ENCODE results near the gene TPD52L1.

TPD52L1 gene

DNA sequence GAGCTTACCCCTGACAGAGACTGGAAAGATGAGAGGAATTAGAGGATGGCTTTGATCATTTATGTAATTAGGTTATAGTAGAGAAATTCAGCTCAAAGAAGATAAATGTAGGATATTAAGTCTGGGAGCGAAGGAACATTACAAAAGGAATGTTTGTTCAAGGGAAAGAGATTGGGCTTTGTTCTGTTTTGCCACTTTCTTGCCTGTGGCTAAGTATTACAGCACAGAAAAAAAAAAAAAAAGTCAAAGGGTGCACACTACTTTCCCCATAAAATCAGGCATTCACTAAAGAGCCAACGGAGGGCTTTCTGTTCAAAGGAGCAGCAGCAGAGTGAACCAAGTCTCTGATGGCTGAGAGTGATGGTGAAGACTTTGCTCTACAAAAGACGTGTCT is 153.2 kb downstream of the TPD52L1 start:
- DNase-seq (ENCODE audit: insufficient read length, low spot score), result no peak
- TF ChIP-seq, protein P1, sequence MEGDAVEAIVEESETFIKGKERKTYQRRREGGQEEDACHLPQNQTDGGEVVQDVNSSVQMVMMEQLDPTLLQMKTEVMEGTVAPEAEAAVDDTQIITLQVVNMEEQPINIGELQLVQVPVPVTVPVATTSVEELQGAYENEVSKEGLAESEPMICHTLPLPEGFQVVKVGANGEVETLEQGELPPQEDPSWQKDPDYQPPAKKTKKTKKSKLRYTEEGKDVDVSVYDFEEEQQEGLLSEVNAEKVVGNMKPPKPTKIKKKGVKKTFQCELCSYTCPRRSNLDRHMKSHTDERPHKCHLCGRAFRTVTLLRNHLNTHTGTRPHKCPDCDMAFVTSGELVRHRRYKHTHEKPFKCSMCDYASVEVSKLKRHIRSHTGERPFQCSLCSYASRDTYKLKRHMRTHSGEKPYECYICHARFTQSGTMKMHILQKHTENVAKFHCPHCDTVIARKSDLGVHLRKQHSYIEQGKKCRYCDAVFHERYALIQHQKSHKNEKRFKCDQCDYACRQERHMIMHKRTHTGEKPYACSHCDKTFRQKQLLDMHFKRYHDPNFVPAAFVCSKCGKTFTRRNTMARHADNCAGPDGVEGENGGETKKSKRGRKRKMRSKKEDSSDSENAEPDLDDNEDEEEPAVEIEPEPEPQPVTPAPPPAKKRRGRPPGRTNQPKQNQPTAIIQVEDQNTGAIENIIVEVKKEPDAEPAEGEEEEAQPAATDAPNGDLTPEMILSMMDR (IDR thresholded peaks at IDR 0.05; ENCODE audit: insufficient read depth, missing control alignments), result no peak

DNA sequence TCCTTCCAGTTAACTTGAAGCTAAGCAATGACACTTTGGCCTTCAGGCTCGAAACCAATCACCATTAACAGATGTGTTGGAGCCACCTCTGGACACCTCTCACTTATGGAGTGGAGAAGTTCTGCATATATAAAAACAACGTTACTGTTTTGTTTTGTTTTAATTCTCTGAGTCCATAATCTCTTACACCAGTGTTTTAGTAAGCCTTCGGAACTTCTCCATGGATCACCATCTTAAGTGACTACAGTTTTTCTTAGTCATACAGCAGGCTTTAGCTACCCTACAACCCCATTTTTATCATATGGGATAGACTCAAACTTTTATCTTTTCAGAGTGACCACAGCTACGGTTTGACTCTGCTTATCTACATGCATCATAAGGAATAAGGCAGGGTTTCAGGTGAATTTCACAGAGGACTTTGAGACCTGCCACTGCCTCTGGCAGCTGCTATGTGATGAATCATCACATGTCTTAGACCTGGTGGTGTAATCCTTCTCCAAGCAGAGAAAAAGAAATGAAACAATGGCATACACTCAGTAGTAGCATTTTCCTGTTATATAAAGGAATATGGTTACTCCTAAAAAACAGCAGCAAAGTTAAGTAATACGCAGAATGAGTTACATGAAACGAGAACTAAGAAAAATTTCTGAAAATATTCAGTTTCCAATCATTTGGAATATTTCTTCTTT is 153.7 kb downstream of the TPD52L1 start:
- TF ChIP-seq, protein P1 (IDR thresholded peaks at IDR 0.05; ENCODE audit: insufficient read depth, missing control alignments), result no peak
- FAIRE-seq (no peak), DNase-seq (ENCODE audit: insufficient read length, low spot score) (no peak)

More for the DNA sequence above, 153.2 kb downstream of the TPD52L1 start:
- FAIRE-seq, result no peak

DNA sequence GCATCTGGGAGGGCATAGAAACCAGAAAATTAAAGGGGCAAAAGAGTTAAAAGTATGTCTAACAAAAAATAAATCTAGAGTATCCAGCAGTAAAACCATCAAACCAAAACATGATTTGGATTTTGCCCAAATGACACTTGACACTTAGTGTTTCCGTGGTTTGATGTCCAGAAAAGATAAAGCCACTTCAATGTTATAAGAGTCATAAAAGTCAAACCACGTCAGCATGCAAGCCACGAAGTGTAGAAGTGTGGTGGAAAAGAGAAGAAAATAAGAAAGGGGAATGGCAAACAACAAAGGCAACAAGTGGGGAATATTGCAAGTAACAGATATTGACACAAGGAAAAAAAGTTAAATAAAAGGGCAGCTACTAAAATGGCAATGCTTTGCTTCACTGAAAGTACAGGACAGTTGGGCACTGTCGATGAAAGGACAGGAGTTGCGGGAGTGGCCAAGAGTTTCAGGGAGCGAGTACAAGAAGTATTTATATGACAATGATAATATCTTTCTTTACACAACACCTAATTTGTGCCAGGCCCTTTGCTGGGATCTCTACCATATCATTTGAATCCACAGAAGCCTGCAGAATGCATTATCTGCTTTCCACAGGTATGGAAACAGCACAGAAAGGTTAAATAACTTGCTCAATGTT is 154.5 kb downstream of the TPD52L1 start:
- no peak for DNase-seq (ENCODE audit: insufficient read length, low spot score)
- no peak for FAIRE-seq
- TF ChIP-seq, protein P1 (IDR thresholded peaks at IDR 0.05; ENCODE audit: insufficient read depth, missing control alignments), result no peak

DNA sequence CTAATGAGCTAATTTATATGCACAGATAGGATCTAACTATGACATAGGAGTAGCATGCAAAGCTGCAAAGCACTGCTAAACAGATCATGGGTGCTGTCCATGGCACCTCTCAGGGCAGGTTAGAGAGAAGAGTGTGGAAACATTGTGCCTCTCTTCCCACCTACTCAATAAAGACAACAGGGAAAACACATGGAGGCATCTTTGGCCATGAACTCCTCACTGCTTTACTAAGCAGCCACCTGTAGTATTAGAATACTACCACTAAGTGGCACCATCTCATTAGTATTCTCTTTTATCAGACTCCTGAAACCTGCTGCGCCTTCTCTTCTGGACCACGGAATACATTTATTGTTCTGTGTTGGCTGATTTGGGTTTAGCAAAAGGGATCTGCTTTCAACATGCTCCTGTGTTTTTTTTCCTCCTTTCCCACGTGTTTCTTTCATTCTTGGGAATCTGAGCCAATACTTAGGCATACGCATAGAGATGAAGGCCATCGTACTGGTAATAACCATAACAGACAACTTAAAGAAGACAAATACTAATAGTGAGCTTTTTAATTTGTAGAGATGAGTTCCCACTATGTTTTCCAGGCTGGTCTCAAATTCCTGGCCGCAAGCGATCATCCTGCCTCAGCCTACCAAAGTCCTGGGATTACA is 157.5 kb downstream of the TPD52L1 start:
- TF ChIP-seq, protein P1 (IDR thresholded peaks at IDR 0.05; ENCODE audit: insufficient read depth, missing control alignments), result peak; percentile 75
- DNase-seq (ENCODE audit: insufficient read length, low spot score) (no peak), FAIRE-seq (peak; percentile 80)

DNA sequence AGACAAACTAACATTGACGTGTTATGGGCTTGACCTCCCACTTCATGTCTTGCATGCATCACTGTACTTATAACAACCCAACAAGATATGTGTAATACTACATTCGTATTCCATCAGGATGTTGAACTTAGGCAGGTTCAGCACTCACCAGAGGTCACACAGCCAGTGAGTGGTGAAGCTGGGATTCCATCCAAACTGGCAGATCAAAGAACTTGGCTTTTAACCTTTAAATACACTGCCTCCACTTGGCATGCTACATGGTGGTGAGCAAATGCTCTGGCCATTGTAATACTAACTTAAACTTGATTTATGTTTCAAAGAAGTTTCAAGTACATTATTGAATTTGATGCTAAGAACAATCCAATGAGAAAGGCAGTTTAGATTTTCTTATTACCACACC is 158.9 kb downstream of the TPD52L1 start:
- DNase-seq (ENCODE audit: insufficient read length, low spot score) (no peak), FAIRE-seq (no peak)

DNA sequence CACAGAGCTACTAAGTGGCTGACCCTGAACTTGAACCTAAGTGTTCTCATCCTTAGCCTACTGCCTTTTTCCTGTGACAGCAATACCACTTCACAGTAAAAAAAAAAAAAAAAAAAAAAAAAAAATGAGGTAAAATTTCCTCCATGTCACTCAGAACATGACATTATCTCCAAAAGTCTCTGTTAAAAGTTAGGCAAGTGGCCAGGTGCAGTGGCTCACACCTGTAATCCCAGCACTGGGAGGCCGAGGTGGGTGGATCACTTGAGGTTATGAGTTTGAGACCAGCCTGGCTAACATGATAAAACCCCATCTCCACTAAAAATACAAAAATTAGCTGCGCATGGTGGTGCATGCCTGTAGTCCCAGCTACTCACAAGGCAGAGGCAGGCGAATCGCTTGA is 159.4 kb downstream of the TPD52L1 start:
- DNase-seq (ENCODE audit: insufficient read length, low spot score) (no peak), FAIRE-seq (no peak)
- TF ChIP-seq, protein P1 (IDR thresholded peaks at IDR 0.05; ENCODE audit: insufficient read depth, missing control alignments), result no peak

More for the DNA sequence above, 158.9 kb downstream of the TPD52L1 start:
- TF ChIP-seq, protein P1 (IDR thresholded peaks at IDR 0.05; ENCODE audit: insufficient read depth, missing control alignments), result no peak
